ENCODE results near the gene GRB10. TPM values are rescaled to one million over a fixed set of nuclear protein-coding genes. Genes with fewer than 3 reads are reported as not detected.

Gene GRB10
- total and polyA plus RNA-seq, 2 of the 8 experiments (the other 6 are each of a cell fraction or from before 2014, with no cell fraction given) = 35.7 to 97.0 TPM

GRCh38 chr7:50754684-50755083, 28.0 kb downstream of the GRB10 start:
- H3K36me3 ChIP-seq (ENCODE audit: control insufficient read depth in 2 of 4, insufficient read depth in 4 of 4, low read length in 3 of 4) = peaks cover 0 to 7% (median 0%) of the 10 kb centered on the region in 4 experiments; a peak in 1 of 8 replicates
- no peak overlapping the region; the same call in 1 of the 2 replicates for H4K8ac ChIP-seq (ENCODE audit: extremely low read depth, insufficient read depth, low read length)
- H2AFZ ChIP-seq (ENCODE audit: low read length) = no peak overlapping the region
- H2BK5ac ChIP-seq (ENCODE audit: low read depth, low read length) = no peak overlapping the region
- H3K79me2 ChIP-seq (ENCODE audit: control insufficient read depth in 1 of 2, insufficient read depth in 2 of 2, low read length in 2 of 2) = peaks cover 0 to 96% of the 10 kb centered on the region in 2 experiments; a peak in 3 of 4 replicates
- no peak overlapping the region for H2BK120ac ChIP-seq (replicated peaks; ENCODE audit: low read depth, low read length)
- peaks cover 30% of the 10 kb centered on the region for H3K79me1 ChIP-seq (ENCODE audit: low read depth, low read length)
- no peak overlapping the region for H3K9ac ChIP-seq (replicated peaks in 1 of 4; ENCODE audit: extremely low read depth in 1 of 4, low read depth in 3 of 4, low read length in 3 of 4)
- no peak overlapping the region for H3K23ac ChIP-seq (ENCODE audit: insufficient read length)
- peaks cover 16 to 39% of the 10 kb centered on the region in 2 experiments for H4K20me1 ChIP-seq (replicated peaks in 1 of 2; ENCODE audit: control insufficient read depth in 1 of 2, insufficient read depth in 2 of 2, low read length in 2 of 2)
- DNase-seq (ENCODE audit: low read depth in 1 of 2, low spot score in 2 of 2) (no peak), FAIRE-seq (no peak)
- ChIA-PET POLR2A (ENCODE audit: partially characterized antibody) (interaction anchor here (1.0 to 1.3 kb wide), 4 partner anchors 8 to 21 kb away, joined by 3 to 4 read pairs (median 3); no protein-coding TSS in a partner anchor), CTCF (ENCODE audit: partially characterized antibody) (interaction anchor here (1.6 to 1.7 kb wide), 3 partner anchors 14 to 336 kb away, joined by 3 to 6 read pairs (median 5); no protein-coding TSS in a partner anchor)
- H3K23me2 ChIP-seq (ENCODE audit: low read depth, low read length) = no peaks in the 10 kb centered on the region
- H3K14ac ChIP-seq (ENCODE audit: insufficient read length) = no peak overlapping the region
- no peak overlapping the region for H3K4me2 ChIP-seq (ENCODE audit: insufficient read depth in 1 of 2, low read depth in 2 of 2, low read length in 2 of 2)
- no peak overlapping the region for H2BK15ac ChIP-seq (ENCODE audit: low read length)
- no peak overlapping the region for H2BK12ac ChIP-seq (ENCODE audit: low read depth, low read length)
- no peak overlapping the region for H3K4ac ChIP-seq (replicated peaks; ENCODE audit: insufficient read length, low read depth, low read length)
- no peak overlapping the region for H2BK20ac ChIP-seq (ENCODE audit: low read length)
- WGBS, 2 experiments (ENCODE audit: extremely low coverage in 1 of 2, insufficient coverage in 1 of 2, insufficient read length in 1 of 2, insufficient replicate concordance in 2 of 2, low coverage in 1 of 2, low lambda C conversion rate in 2 of 2, missing lambda C conversion rate in 1 of 2) = 89% methylated on average over 6 of the region's 6 CpGs; no CpG with 5 or more reads in 1 of the 2 experiments
- H3K9me3 ChIP-seq (ENCODE audit: insufficient read depth in 2 of 2, low read depth in 1 of 2, low read length in 1 of 2) = no peaks in the 10 kb centered on the region
- no peak overlapping the region for H4K91ac ChIP-seq (replicated peaks; ENCODE audit: insufficient read length, low read length)
- peaks cover 2 to 11% (median 3%) of the 10 kb centered on the region in 4 experiments; a peak in 5 of 7 replicates for H3K4me1 ChIP-seq (replicated peaks in 1 of 4; ENCODE audit: control insufficient read depth in 3 of 4, insufficient read depth in 4 of 4, low read length in 3 of 4)
- H3K18ac ChIP-seq (ENCODE audit: extremely low read depth, low read length) = no peak overlapping the region
- no peak overlapping the region for H2AK5ac ChIP-seq (ENCODE audit: low read depth, low read length)
- H3K56ac ChIP-seq (replicated peaks; ENCODE audit: insufficient read length, low read depth, low read length) = no peak overlapping the region
- H4K5ac ChIP-seq (ENCODE audit: insufficient read length, low read depth, low read length) = no peak overlapping the region
- no peak overlapping the region for H3K4me3 ChIP-seq (ENCODE audit: extremely low read depth in 1 of 4, insufficient read depth in 2 of 4, low read depth in 3 of 4, low read length in 4 of 4)
- H3K27me3 ChIP-seq (replicated peaks in 1 of 4; ENCODE audit: control insufficient read depth in 3 of 4, extremely low read depth in 1 of 4, insufficient read depth in 3 of 4, low read length in 3 of 4) = no peaks in the 10 kb centered on the region
- H3K27ac ChIP-seq (ENCODE audit: low read depth, low read length) = no peak overlapping the region
- TF ChIP-seq RXRA (IDR thresholded peaks at IDR 0.05; ENCODE audit: insufficient read depth, low read depth, low read length) (no peak), KDM4A (IDR thresholded peaks at IDR 0.05; ENCODE audit: low read depth, low read length, severe bottlenecking) (no peak), TCF12 (IDR thresholded peaks at IDR 0.05; ENCODE audit: low read depth, low read length) (no peak), SP1 (IDR thresholded peaks at IDR 0.05; ENCODE audit: low read depth, low read length) (no peak), FOSL1 (IDR thresholded peaks at IDR 0.05; ENCODE audit: insufficient read depth, low read depth, low read length) (no peak), SIN3A (conservative IDR thresholded peaks at IDR 0.05 in 1 of 2, IDR thresholded peaks at IDR 0.05 in 1 of 2; ENCODE audit: low read depth in 1 of 2, low read length in 2 of 2) (no peak), POU5F1 (IDR thresholded peaks at IDR 0.05; ENCODE audit: low read depth, low read length) (no peak), CTCF (IDR thresholded peaks at IDR 0.05; ENCODE audit: control extremely low read depth in 1 of 3, insufficient read depth in 1 of 3, low read depth in 1 of 3, low read length in 3 of 3) (no peak), TBP (IDR thresholded peaks at IDR 0.05; ENCODE audit: low read depth, low read length) (no peak)

All from H1 (cell line).